Gastrocnemius medialis (tissue), 4 donors: Measurements from ENCODE around the gene PRKAG2. TPM values are rescaled to one million over a fixed set of nuclear protein-coding genes. Genes with fewer than 3 reads are reported as not detected.

Experiments
- ATAC-seq, 2 donors: fragments of 150-250 bp; one replicate each; pipeline ENCODE4 v1.9.1; 2016
- DNase-seq, 2 donors: peaks; one replicate each; pipeline ENCODE4 v3.0.0-alpha.2; 2019
- H3K27ac ChIP-seq, 4 donors: fragments of 200-600 bp; sonication (generic); 1 replicate in 1 of 4; 2 replicates in 3 of 4; pipeline ENCODE4 v1.5.1; 2016 to 2018; ENCODE audit warnings: mild to moderate bottlenecking in 2 of 4, moderate library complexity in 1 of 4
- H3K27me3 ChIP-seq, 3 donors: fragments of 200-600 bp; sonication (generic) in 2 of 3; 1 replicate in 1 of 3; 2 replicates in 2 of 3; pipeline versions ENCODE4 v1.5.1 to v1.6.0; 2016 to 2019; ENCODE audit warnings: mild to moderate bottlenecking in 1 of 3, moderate library complexity in 1 of 3
- H3K36me3 ChIP-seq, 2 donors: fragments of 200-600 bp; sonication (generic) in 1 of 2; one replicate each; pipeline ENCODE4 v1.5.1; 2017 to 2018
- H3K4me1 ChIP-seq, 2 donors: fragments of 200-600 bp; sonication (generic) in 1 of 2; one replicate each; pipeline ENCODE4 v1.5.1; 2016 to 2017; ENCODE audit warnings: mild to moderate bottlenecking in 2 of 2
- H3K4me3 ChIP-seq, 4 donors: fragments of 200-600 bp; sonication (generic) in 3 of 4; 1 replicate in 1 of 4; 2 replicates in 3 of 4; pipeline ENCODE4 v1.5.1; 2016 to 2019; ENCODE audit warnings: mild to moderate bottlenecking in 2 of 4
- H3K9me3 ChIP-seq, 3 donors: fragments of 200-600 bp; sonication (generic) in 2 of 3; 1 replicate in 1 of 3; 2 replicates in 2 of 3; pipeline ENCODE4 v1.5.1; 2016 to 2019
- CTCF ChIP-seq, 5 experiments: fragments of 450-650 bp in 3 of 5; fragments of 200-600 bp in 2 of 5; sonication (generic) in 2 of 5; IDR thresholded peaks in 4 of 5; conservative IDR thresholded peaks in 1 of 5; 1 replicate in 4 of 5; 2 replicates in 1 of 5; pipeline ENCODE4 v1.5.1; 2016 to 2019; ENCODE audit warnings: antibody characterized with exemption in 5 of 5, mild to moderate bottlenecking in 3 of 5, moderate library complexity in 3 of 5
- POLR2A ChIP-seq, 2 donors: fragments of 450-650 bp; IDR thresholded peaks; one replicate each; pipeline ENCODE4 v1.6.1; 2017; ENCODE audit warnings: antibody characterized with exemption in 2 of 2, mild to moderate bottlenecking in 2 of 2, moderate library complexity in 2 of 2
- in situ Hi-C, 4 donors: fragments of 200-750 bp; cut with MboI; loops; one replicate each; pipeline versions ENCODE4 v1.15.0 to v1.8.0; 2017; ENCODE audit warnings: low sequenced_read_pairs in 4 of 4
- intact Hi-C: fragments of 100-400 bp; cut with DNase I; formaldehyde crosslinking; loops from one replicate; pipeline ENCODE4 v1.15.1; 2023; ENCODE audit warnings: low total_unique reads
- total RNA-seq, 4 donors: library from RNA; depleted of rRNA; stranded (reverse); fragments of >200 nt; gene quantifications; one replicate each; pipeline versions ENCODE4 v1.1.0 to v1.2.3, GENCODE V29; 2016

PRKAG2 gene
- total RNA-seq, 4 donors from 2014 or later, result 5.3 to 32.6 (median 13.9) TPM

DNA sequence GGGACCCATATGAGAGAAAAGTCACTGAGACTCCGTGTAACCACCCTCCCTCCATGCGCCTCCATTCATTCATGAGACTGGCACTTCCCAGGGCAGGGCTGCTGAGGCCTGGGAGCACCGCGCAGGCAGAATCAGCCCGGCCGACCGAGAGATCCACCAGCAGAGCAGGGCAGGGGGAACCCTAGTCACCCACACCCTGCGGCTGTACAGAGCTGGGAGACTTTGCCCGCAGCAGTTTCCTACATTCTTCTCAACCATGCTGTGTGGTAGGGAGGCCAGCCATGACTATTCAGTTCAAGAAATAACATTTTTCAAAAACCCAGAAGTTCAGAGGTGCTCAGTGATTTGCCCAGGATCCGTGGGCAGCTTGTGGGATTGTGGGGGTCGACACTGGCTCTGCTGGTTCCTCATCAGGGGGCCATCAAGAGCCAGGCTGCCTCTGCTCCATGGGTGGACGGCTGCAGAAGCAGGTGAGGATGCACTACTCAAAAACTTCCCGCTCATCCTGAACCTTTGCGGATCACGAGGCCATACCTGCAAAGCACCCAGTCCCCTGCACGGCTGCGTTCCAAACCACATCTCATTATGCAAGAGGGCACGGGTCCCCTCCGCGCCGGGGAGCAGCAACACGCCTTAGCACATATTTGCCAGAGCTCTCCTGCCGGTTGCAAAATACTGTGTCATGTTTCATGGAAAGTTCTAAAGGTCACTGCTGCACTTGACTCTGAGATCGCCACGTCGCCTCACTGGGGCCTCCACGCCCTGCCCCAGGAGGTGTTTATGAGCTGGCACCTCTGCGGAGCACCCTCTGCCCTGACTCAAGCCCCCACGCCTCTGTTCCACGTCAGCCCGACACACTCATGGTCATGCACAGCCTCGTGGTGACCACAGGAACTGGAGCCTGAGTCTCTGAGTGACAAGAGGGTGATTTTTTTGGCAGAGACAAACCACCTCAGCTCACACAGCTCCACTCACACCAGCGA lies 132.0 kb downstream of the PRKAG2 start:
- TF ChIP-seq POLR2A (IDR thresholded peaks at IDR 0.05) (peak; percentile 29 to 55), CTCF (IDR thresholded peaks at IDR 0.05 in 4 of 5, conservative IDR thresholded peaks at IDR 0.05 in 1 of 5) (peak in 3 of 5 experiments; percentile 22 to 67 (median 60))
- Histone ChIP-seq H3K4me1 (peaks cover 36% of the 10 kb centered on the region in 2 donors), H3K4me3 (no peak overlapping the region), H3K27ac (peak overlapping the region; percentile 76 to 90 (median 80)), H3K36me3 (no peaks in the 10 kb centered on the region), H3K9me3 (no peaks in the 10 kb centered on the region), H3K27me3 (no peaks in the 10 kb centered on the region)
- peak; percentile 98 to 99 for DNase-seq
- intact Hi-C loops (loop anchor here (1.0 kb wide), 2 partner anchors 37 to 50 kb away; no protein-coding TSS in a partner anchor), in situ Hi-C loops (loop anchor here in 1 of 4 donors (5.0 to 25.0 kb wide), 2 partner anchors 53 to 283 kb away; no protein-coding TSS in a partner anchor)
- peak; percentile 76 to 78 for ATAC-seq

DNA sequence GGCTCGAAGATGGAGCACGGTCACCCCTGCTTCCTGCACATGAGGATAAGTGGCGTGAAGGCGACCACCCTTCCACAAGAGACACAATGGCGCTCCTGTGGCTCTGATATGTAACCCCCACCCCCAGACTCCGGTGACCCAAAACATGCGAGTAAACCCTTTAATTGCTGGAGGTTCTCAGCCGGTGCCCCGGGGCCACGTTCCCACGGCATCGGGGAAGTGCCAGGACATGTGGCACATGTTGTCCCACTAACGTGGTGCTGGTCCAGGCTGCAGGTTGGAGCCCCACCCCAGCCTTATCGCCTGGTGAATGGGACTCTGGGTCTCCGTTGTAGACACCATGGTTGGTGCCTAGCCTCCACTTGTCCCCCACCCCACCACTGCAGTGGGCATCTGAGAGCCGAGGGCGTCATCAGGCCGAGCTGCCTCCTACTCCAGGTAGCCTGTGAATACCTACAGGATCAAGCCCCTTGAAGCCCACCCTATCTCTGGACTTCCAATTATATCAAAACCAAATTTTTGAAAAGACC lies 132.8 kb downstream of the PRKAG2 start:
- H3K36me3 ChIP-seq, result no peaks in the 10 kb centered on the region
- intact Hi-C loops, result no loop called here
- peaks cover 36% of the 10 kb centered on the region in 2 donors for H3K4me1 ChIP-seq
- TF ChIP-seq CTCF (IDR thresholded peaks at IDR 0.05 in 4 of 5, conservative IDR thresholded peaks at IDR 0.05 in 1 of 5), result no peak
- TF ChIP-seq POLR2A (IDR thresholded peaks at IDR 0.05), result no peak
- in situ Hi-C loops, result loop anchor here in 1 of 4 donors (25.0 kb wide), 1 partner anchor 282 kb away; no protein-coding TSS in a partner anchor
- DNase-seq, result peak in 1 of 2 donors; percentile 44
- H3K9me3 ChIP-seq, result no peaks in the 10 kb centered on the region
- ATAC-seq, result peak; percentile 0 to 3
- H3K27ac ChIP-seq, result peak overlapping the region; percentile 73 to 86 (median 80)
- no peaks in the 10 kb centered on the region for H3K27me3 ChIP-seq
- H3K4me3 ChIP-seq, result no peak overlapping the region

DNA sequence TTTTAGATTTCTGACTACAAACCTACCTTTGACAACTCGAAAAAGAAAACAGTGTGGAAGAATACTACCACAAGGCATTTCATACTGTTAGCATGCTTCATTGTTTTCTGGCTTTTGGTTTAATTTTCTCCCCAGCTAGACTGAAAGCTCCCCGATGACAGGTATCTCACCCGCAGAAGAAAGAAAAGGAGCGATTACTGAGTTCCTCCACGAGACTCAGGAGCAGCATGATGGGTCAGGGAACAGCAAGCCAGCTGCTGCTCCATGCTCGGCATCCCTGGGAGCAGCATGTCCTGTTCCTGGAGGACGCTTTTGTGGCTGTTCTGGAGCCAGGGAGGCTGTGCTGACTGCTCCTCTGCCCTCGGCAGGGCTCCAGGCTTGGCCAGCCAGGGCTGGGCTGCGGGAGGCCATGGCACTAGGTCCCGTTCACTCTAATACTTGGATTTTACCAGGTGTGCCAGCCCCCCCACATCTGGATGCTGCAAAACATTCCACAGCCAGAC lies 133.4 kb downstream of the PRKAG2 start:
- ATAC-seq, result peak; percentile 71 to 75
- DNase-seq, result peak; percentile 92 to 94
- Histone ChIP-seq H3K27ac (peak overlapping the region; percentile 73 to 86 (median 80)), H3K27me3 (no peaks in the 10 kb centered on the region), H3K4me3 (peak overlapping the region in 2 of 4 donors; percentile 20 to 40), H3K36me3 (no peaks in the 10 kb centered on the region), H3K9me3 (no peaks in the 10 kb centered on the region), H3K4me1 (peaks cover 36% of the 10 kb centered on the region in 2 donors)
- in situ Hi-C loops, result loop anchor here in 1 of 4 donors (25.0 kb wide), 1 partner anchor 281 kb away; no protein-coding TSS in a partner anchor
- intact Hi-C loops, result no loop called here
- TF ChIP-seq CTCF (IDR thresholded peaks at IDR 0.05 in 4 of 5, conservative IDR thresholded peaks at IDR 0.05 in 1 of 5), result peak in 1 of 5 experiments; percentile 21
- peak; percentile 43 to 59 for TF ChIP-seq POLR2A (IDR thresholded peaks at IDR 0.05)

- in situ Hi-C loops (loop anchor here in 1 of 4 donors (25.0 kb wide), 1 partner anchor 281 kb away; no protein-coding TSS in a partner anchor), intact Hi-C loops (no loop called here)
- DNase-seq, result peak in 1 of 2 donors; percentile 67
- Histone ChIP-seq H3K4me3 (peak overlapping the region in 2 of 4 donors; percentile 20 to 40), H3K36me3 (no peaks in the 10 kb centered on the region), H3K27me3 (no peaks in the 10 kb centered on the region), H3K27ac (peak overlapping the region; percentile 73 to 86 (median 80)), H3K4me1 (peaks cover 36% of the 10 kb centered on the region in 2 donors), H3K9me3 (no peaks in the 10 kb centered on the region)
- ATAC-seq, result peak; percentile 21 to 23
- TF ChIP-seq CTCF (IDR thresholded peaks at IDR 0.05 in 4 of 5, conservative IDR thresholded peaks at IDR 0.05 in 1 of 5) (no peak), POLR2A (IDR thresholded peaks at IDR 0.05) (no peak)
Observed at GRCh38 chr7:151742713-151743480, 134.0 kb downstream of the PRKAG2 start.
